Measurements from ENCODE around the gene FTO. TPM values are rescaled to one million over a fixed set of nuclear protein-coding genes. Genes with fewer than 3 reads are reported as not detected.

FTO gene
- total and polyA plus RNA-seq, 2 of the 13 experiments (the other 11 are each of a cell fraction or from before 2014, with no cell fraction given), result 41.6 to 55.8 TPM

GRCh38 chr16:54163197-54163843 lies 459.4 kb downstream of the FTO start (continued):
- TF ChIP-seq THRA (CRISPR knock-in tag; IDR thresholded peaks at IDR 0.05; ENCODE audit: borderline replicate concordance), result peak; percentile 25; the same call in 1 of the 2 replicates
- TF ChIP-seq SRF (IDR thresholded peaks at IDR 0.05; ENCODE audit: low read depth, low read length), result no peak
- no peak for TF ChIP-seq GATAD2A (CRISPR knock-in tag; IDR thresholded peaks at IDR 0.05)
- TF ChIP-seq ZNF468 (CRISPR knock-in tag; IDR thresholded peaks at IDR 0.05), result no peak
- no peak for TF ChIP-seq KIAA2018 (CRISPR knock-in tag; IDR thresholded peaks at IDR 0.05; ENCODE audit: borderline replicate concordance)
- no peak for TF ChIP-seq ZNF235 (CRISPR knock-in tag; IDR thresholded peaks at IDR 0.05; ENCODE audit: borderline replicate concordance)
- TF ChIP-seq SMYD3 (CRISPR knock-in tag; IDR thresholded peaks at IDR 0.05), result no peak
- TF ChIP-seq ZBTB37 (CRISPR knock-in tag; IDR thresholded peaks at IDR 0.05), result no peak
- TF ChIP-seq ZBTB34 (CRISPR knock-in tag; IDR thresholded peaks at IDR 0.05), result no peak
- no peak for TF ChIP-seq ZNF704 (CRISPR knock-in tag; IDR thresholded peaks at IDR 0.05; ENCODE audit: borderline replicate concordance)
- no peak for TF ChIP-seq POLR2AphosphoS2 (IDR thresholded peaks at IDR 0.05; ENCODE audit: low read depth, low read length)
- TF ChIP-seq DZIP1 (CRISPR knock-in tag; IDR thresholded peaks at IDR 0.05), result no peak
